Gastroesophageal sphincter (tissue), 3 donors: ENCODE results near the gene EPOP.

Source experiments
- CTCF ChIP-seq, 4 experiments: fragments of 200-600 bp in 2 of 4; fragments of 450-650 bp in 2 of 4; sonication (generic) in 1 of 4; IDR thresholded peaks; one replicate each; pipeline ENCODE4 v1.5.1; 2017 to 2019; ENCODE audit warnings: antibody characterized with exemption in 4 of 4, mild to moderate bottlenecking in 2 of 4, moderate library complexity in 2 of 4
- EP300 ChIP-seq: sonication (generic); formaldehyde crosslinking; IDR thresholded peaks from one replicate; pipeline ENCODE4 v1.6.1; 2017; ENCODE audit warnings: antibody characterized with exemption, mild to moderate bottlenecking

DNA sequence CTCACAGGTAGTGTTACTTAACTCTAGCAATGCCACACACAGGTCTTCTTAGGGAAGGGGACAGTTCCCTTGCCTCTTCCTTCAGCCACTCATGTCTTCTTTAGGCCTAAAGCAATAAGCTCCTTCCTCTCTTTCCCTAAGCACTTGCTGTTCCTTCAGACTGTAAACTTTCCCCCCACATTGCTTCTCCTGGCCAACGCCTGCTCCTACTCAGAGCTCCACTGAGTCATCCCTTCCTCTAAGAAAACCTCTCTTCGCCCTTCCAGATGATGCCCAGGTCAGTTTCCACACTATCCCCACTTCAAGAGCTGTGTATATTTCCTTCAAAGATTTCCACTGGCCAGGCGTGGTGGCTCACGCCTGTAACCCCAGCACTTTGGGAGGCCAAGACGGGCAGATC lies 12.5 kb upstream of the EPOP start:
- TF ChIP-seq EP300 (no peak), CTCF (IDR thresholded peaks at IDR 0.05) (no peak)
